Stimulated activated CD8-positive, alpha-beta memory T cell treated with anti-CD3 and anti-CD28 coated beads, Interleukin-2, amount 100 ng/mL, for 48 hours (primary cell): ENCODE results near the gene DDX23.
A peak's percentile ranks its signal among the peaks of the same experiment; 100 is the strongest.
"Not testable (repeated sequence)": the region's sequence is repeated elsewhere in the genome, so short reads cannot be mapped to it uniquely, and the experiment has no call there.

Source experiments
- DNase-seq, 2 donors: peaks; one replicate each; pipeline ENCODE4 v3.0.0-alpha.2; 2020; ENCODE audit warnings: low read depth in 2 of 2

DDX23 gene

GRCh38 chr12:48862760-48863159 is 10.8 kb upstream of the DDX23 start:
- no peak for DNase-seq

DNA sequence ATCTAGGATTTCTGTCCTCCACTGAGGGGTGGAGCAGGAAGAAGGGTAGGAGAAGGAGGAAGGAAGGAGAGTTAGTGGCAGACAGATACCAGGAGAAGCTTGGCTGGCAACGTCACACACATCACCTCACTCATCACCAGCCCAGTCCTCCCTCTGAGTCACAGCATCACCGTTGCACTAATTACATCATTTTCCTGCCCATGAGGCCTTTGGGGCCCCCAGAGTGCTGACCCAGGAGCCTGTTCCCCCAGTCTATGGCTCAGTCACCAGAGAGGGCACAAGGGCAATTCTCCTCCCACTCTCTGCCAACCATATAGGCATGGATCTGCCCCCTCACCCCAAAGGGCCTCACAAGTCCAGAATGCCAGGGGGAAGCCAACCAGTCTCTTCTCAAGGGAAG is 9.1 kb upstream of the DDX23 start:
- no peak for DNase-seq

DNA sequence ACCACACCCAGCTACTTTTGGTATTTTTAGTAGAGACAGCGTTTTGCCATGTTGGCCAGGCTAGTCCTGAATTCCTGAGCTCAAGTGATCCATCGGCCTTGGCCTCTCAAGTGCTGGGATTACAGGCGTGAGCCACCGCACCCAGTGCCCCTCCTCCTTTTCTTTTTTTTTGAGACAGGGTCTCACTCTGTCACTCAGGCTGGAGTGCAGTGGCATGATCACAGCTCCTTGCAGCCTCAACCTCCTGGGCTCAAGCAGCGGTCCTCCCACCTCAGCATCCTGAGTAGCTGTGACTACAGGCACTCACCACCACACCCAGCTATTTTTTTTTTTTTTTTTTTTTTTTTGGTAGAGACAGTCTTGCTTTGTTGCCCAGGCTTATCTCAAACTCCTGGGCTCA is 8.3 kb upstream of the DDX23 start:
- not testable (repeated sequence) for DNase-seq

- no peak for DNase-seq
Observed at GRCh38 chr12:48859607-48860006, 7.6 kb upstream of the DDX23 start.

GRCh38 chr12:48858043-48858442 is 6.1 kb upstream of the DDX23 start:
- no peak for DNase-seq

- DNase-seq = no peak
Observed at GRCh38 chr12:48857278-48857994, 5.5 kb upstream of the DDX23 start.

- no peak for DNase-seq
Observed at GRCh38 chr12:48856379-48856778, 4.4 kb upstream of the DDX23 start.

GRCh38 chr12:48854932-48855331 is 3.0 kb upstream of the DDX23 start:
- not testable (repeated sequence) for DNase-seq

DNA sequence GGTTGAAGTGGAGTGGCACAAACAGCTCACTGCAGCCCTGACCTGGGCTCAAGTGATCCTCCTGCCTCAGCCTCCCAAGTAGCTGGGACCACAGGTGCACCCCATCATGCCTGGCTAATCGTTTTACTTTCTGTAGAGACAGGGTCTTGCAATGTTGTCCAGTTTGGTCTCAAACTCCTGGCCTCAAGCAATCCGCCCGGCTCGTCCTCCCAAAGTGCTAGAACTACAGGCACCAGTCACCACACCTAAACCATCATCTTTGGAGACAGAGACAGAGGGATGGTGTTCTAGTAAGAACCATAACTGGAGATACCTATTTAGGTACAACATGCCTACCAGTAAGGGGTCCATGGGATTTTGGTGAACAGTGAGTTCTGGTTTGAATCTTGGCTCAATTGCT is 2.5 kb upstream of the DDX23 start:
- DNase-seq = no peak

GRCh38 chr12:48852734-48853688 is 1.0 kb upstream of the DDX23 start:
- DNase-seq = peak; percentile 64 to 77

GRCh38 chr12:48842021-48842420 is 9.9 kb downstream of the DDX23 start:
- not testable (repeated sequence) for DNase-seq

- DNase-seq = no peak
Observed at GRCh38 chr12:48838048-48838447, 13.9 kb downstream of the DDX23 start.

DNA sequence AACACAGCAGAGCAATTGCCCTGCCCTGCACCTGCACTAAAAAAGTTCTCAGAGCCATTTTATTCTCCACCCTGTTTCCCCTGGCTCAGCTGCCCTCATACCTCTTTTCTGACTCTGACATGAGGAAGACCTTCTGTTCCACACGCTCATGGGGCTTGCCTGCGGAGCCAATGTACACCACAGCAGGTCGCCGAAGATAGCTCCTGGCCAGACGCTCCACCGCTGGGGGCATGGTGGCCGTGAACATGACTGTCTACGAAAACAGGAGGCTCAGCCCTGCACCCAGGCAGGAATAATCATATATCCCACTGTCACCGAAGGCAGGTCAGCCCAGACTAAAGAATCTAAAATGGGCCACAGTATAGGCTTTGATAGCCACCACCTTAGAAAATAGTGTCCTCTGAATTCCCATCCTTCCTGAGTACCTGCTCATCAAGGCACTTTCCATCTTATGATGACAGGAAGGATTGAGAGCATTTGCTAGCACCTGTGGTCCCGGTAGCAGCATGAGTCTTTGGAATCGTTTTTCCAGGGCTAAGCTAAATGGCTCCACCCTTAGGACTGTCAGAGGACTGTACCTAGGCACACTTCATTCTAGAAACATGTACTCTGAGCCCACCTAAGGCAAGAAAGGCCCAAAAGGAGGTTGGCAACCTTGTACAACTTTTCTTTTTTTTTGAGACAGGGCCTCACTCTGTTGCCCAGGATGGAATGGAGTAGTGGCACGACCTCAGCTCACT is 19.5 kb downstream of the DDX23 start:
- no peak for DNase-seq

DNA sequence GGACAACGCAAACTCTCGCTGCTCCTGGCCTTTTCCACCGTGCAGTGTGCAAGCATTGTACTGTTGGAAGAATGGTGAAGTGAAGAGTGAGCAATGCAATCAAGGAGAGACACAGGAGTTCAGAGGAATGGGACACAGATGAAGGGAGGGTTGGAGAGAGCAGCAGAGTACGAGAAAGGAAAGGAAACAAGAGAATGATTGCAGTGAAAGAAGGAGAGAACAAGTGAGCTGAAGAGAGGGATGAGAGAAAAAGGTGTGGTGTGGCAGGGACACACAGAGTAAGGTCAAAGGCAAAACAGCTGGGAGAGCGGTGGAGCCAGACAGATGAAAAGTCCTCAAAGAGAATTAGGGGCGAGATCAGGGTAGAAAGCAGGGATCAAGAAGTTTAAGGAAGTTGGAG is 20.7 kb downstream of the DDX23 start:
- DNase-seq = no peak

GRCh38 chr12:48828841-48829575 is 23.0 kb downstream of the DDX23 start:
- no peak for DNase-seq

GRCh38 chr12:48828293-48828692 is 23.7 kb downstream of the DDX23 start:
- no peak for DNase-seq

- DNase-seq = no peak
Observed at GRCh38 chr12:48827513-48828096, 24.4 kb downstream of the DDX23 start.

- no peak for DNase-seq
Observed at GRCh38 chr12:48827026-48827425, 24.9 kb downstream of the DDX23 start.

GRCh38 chr12:48826209-48826855 is 25.6 kb downstream of the DDX23 start:
- no peak for DNase-seq

DNA sequence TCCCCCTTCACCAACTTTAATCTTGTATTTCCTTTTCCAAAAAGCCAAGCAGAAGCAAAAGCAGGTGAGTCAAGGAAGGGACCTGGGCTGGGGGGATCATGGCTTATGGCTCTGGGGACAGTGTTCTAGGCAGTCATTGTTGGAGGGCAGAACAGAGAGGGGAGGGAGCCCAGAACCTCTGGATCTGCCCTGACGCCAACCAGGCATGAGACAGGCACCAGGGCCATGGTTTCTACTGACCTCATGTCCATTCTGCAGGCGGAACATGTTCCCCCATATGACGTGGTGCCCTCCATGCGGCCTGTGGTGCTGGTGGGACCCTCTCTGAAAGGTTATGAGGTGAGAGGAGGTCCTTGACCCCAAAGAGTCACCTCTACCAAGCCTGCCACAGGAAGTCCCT is 27.1 kb downstream of the DDX23 start:
- DNase-seq = no peak

DNA sequence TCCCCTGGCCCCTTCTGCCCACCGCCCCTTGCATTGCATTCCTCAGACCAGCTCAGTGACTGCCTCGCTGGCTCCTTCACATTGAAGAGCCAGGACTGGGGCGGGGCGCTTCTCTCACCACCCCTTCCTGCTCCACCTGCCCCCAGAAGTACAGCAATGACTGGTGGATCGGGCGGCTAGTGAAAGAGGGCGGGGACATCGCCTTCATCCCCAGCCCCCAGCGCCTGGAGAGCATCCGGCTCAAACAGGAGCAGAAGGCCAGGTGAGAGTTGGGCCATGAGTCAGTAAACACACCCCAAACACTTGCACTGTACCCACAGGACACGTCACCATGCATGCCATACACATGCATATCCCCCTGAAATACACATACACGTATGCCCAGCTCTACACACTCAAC is 27.9 kb downstream of the DDX23 start:
- no peak for DNase-seq
